Mucosa of gallbladder (tissue), 1 donor: ENCODE measurements around the gene PPARG. TPM values are rescaled to one million over a fixed set of nuclear protein-coding genes. Genes with fewer than 3 reads are reported as not detected.
"Not testable (repeated sequence)": the region's sequence is repeated elsewhere in the genome, so short reads cannot be mapped to it uniquely, and the experiment has no call there.

ENCODE experiments used
- DNase-seq: peaks from one replicate; pipeline ENCODE4 v3.0.0-alpha.2; 2020; ENCODE audit warnings: low spot score
- total RNA-seq: library from RNA; stranded (reverse); gene quantifications from one replicate; pipeline ENCODE4 v1.2.1, GENCODE V29; 2021
- donor health status: DM: no; HTN: no; CAD: no.

The PPARG gene
- 13.0 TPM for total RNA-seq

DNA sequence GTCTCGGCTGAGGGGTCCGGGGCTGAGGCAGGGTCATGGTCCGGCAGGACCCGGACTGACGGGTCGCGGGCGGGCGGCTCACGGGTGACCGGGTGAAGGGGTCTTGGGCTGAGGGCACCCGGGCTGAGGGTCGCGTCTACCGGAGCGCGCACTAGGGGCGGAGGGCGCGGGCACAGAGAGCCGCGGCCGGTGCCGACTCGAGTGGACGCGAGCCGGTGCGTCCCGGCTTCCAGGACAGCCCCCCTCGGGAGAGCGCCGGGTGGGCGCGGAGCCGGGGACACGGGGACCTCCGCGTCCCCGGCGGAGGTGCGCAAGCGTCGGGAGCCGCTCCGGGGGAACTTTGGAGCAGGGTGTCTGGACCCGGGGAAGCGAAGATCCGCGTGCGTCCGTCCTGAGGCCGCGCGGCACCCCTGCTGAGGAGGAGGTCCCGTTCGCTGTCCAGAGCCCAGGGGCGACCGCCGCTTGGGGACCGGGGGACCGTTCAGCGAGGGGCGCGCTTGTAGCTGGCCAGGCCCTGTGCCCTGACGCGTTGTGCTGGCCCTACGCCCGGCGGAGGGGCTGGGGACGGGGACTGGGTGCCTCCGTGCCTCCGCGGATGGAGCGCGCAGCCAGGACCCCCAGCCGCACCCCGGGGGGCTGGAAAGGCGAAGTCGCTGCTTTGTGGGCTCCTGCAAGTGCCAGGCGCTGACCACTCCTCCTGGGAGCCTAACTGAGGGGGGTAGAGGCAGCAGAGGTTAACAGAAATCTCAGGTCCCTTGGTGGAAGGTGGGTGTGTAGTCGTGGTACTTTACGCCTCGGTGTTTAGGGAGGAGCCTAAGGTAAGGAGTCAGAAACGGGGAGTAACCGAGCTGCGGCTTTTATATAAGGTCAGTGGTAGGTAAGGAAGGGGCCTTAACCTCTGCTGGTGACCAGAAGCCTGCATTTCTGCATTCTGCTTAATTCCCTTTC is at the start of gene PPARG:
PPARG (plus strand) TSS at position 889 of the 948 bp plus-strand sequence. CDS start 90,642 bp downstream, outside the sequence.
- DNase-seq, result no peak

DNA sequence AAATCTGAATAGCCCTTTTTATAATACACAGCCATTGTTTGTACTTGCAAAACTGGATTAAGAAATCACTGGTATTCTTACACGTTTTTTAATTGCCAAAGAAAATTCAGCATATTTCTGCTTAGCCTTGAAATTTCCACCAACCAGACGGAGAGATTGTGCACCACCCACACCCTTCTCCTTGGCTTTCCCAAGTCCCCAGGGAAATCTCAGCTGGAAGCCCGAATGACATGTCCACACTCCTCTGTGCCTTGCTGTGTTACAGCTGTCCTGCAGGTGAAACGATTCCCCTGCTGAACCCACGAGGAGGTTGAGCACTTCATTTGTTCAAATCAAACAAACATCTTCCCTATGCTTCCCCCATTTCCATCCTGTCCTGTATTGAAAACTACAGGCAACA is 49.6 kb upstream of the PPARG start:
- no peak for DNase-seq

DNA sequence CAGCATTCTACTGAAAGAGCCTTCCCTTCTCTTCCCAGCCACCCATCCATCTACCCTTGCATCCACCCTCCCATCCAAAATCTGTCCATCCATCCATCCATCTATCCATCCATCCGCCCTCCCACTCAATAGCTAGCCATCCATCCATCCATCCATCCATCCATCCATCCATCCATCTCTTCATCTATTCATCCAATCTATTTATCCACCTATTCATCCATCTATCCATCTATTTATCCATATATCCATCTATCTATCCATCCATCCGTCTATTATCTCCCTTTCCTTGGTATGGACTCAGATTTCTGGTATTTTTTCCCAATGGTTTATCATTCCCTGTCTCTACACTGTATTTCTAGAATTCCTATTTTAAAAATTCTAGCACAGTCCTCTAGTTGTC is 46.1 kb upstream of the PPARG start:
- DNase-seq, result no peak

DNA sequence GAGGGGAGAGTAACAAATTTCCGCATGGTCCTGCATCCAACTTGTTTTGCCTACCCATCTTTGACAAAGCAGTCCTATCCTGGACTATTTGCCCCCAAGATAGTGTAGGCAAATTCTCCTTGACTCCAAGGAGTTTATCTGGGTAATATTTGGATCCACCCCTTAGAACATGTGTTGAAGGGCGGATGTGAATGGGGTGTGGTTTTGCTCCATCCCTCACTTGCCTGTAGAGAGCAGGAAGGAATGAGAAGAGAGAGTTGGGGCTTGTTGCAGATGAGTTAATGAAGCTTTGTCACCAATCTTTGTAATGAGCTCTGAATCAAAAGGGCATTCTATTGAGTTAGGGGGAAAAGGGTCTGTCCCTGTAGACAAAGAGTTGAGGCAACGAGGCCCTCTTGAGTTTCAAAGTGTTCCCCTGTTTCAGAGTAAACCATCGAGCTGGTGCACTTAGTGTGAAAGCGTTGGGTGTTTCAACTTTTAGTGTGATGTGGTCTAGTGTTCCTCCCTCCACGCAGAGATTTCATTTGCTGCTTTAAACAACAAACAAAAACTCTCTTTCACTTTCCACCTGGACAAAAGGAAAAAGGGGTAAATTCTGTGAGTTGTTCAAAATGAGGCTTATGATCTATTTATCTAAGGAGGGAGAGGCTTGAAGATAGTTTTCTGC is 42.2 kb upstream of the PPARG start:
- DNase-seq, result no peak

DNA sequence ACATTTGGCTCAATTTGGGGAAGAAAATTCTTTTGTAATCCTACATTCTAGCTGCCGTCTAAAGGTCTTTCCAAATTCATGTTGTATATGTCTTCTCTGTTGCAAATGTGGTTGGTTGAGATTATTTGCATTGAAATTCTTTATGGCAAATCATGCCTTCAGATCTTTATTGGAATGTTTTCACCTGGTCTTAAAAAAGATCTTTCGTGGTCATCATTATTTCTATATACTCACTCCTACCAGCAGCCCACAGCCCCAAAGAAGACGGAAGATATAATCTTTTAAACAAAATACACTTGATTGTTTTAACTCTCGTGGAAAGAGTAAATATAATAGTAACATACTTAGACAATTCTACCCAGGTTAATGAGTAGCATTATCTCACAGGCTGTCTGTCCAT is 41.5 kb upstream of the PPARG start:
- no peak for DNase-seq

DNA sequence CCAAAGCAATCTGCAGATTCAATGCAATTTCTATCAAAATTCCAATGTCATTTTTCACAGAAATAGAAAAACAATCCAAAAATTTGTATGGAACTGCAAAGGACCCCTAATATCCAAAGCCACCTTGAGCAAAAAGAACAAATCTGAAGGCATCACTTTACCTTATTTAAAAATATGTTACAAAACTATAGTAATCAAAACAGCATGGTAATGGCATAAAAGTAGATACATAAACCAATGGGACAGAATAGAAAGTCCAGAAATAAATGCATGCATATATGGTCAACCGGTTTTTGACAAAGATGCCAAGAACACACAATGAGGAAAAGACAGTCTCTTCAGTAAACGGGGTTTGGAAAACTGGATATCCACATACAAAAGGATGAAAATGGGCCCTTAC is 39.4 kb upstream of the PPARG start:
- DNase-seq, result no peak

DNA sequence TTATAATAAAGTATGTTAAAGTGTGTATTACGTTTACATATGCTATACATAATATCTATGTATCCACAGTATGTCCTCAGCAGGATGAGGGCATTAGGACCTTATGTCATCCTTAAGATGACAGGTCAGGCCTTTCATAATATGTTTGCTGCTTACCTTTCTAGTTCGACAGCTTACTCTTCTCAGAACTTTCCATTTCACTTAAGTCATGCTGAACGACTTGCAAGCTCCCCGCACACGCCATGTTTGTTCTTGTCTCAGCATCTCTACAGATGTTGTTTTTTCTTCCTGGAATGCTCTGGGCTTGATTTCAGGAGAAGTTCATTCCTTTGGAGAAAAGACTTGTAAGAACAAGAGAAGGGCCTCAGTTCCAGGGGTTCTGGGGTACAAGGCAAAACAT is 36.0 kb upstream of the PPARG start:
- DNase-seq, result no peak

DNA sequence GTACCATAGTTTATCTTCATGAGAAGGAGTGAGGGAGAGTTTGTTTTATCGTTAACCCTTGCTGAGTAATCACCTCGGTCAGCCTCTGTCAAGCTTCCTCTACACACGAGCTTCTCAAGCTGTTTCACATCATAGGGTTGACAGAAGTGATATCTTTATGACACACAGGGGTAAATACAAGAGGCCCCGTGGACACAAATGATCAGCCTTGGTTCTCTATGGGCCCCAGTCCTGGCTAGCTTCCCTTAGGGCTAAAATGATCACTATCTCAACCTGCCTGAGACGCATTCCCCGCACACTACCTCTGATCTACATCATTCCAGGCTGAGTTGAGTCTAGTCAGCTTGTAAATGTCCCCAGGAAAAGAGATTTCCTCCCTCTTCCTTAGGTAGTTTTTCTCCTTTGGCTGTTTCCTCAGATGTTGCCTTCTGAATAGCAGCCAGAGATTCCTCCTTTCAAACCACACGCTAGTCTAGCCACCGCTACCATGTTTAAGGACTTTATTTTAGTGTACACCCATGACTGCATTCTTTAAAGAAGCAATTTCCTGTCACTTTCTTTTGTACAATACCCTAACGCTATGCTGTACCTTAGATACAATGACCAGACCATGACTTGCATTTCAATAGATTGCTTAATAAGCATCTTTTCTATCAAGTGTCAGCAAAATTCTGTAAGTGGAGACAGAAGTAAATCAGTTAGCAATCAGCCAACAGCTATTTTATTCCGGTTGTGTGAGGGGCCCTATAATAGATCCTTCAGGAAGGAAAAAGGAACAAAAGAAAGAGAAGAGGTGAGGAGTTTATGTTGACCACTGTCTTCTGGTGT is 35.1 kb upstream of the PPARG start:
- no peak for DNase-seq

DNA sequence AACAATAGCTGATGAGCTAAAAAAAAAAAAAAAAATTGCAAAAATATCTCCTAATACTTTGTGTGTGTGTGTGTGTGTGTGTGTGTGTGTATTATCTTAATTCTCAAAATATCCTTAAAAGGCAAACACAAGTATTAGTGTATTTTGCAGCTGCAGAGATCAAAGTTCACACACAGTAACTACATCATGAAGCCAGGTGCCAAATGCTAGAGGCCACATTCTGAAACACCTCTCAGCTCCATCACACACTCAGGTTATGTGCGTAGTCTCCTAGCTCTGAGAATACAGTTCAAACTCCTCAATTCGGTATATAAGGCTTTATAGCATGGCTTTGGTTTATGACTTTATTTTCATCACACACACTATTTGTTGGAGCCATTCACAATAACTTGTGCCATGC is 33.5 kb upstream of the PPARG start:
- no peak for DNase-seq

DNA sequence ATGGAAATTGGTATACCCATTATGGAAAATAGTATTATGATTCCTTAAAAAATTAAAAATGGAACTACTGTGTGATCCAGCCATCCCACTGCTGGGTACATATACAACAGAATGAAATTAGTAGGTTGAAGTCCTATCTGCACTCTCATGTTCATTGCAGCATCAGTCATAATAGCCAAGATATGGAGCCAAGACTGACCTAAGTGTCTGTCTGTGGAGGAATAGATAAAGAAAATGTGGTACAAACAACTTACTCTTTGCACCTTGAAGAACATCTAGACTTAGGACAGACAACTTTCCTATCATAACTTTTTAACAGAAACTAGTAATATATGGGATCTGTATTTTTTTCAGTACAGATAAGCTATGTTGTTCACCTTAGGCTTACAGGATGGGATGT is 30.0 kb upstream of the PPARG start:
- DNase-seq, result no peak

DNA sequence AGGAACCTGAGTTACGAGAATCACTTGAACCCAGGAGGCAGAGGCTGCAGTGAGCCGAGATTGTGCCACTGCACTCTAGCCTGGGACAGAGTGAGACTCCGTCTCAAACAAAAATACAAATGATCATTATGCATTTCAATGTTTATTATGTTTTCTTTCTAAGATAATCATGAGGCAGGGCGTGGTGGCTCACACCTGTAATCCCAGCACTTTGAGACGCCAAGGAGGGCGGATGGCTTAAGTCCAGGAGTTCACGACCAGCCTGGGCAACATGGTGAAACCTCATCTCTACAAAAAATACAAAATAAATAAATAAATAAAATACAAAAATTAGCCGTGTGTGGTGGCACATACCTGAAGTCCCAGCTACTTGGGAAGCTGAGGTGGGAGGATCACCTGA is 26.7 kb upstream of the PPARG start:
- DNase-seq, result not testable (repeated sequence)

DNA sequence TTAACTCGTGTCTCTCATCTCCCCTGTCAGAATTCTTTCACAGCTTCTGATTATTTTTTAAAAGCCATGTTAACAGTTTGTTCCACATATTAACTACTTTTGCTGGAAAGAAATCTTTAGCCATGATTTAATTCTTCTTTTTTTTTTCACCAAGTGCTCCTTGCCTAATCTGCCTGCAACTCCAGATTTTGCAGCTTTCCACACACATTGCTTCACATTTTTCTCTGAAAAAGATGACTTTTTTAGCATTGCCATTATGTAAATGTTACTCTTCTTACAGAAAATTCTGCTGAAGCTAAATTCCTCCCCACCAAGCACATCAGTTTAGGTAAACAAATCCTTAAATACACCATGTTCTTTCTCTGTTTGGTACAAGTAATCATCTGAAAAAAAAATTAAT is 23.4 kb upstream of the PPARG start:
- DNase-seq, result no peak

DNA sequence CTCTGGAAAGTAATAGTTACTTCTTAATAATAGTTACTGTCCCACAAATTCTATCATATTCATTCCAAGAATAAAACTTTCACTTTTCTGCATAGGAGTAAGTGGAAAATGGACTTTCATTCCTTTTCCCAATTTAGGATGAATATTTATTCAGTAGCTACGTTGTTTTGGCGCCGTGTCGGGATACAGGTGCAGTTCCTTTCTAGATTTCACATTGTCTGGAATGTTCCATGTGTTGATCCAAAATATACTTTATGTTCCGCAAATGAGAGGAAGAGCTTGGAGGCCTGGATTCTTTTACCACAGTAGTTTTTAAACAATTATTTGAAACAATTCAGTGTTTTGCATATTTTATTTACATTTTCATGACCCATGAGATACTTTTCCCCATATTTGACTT is 22.8 kb upstream of the PPARG start:
- no peak for DNase-seq

DNA sequence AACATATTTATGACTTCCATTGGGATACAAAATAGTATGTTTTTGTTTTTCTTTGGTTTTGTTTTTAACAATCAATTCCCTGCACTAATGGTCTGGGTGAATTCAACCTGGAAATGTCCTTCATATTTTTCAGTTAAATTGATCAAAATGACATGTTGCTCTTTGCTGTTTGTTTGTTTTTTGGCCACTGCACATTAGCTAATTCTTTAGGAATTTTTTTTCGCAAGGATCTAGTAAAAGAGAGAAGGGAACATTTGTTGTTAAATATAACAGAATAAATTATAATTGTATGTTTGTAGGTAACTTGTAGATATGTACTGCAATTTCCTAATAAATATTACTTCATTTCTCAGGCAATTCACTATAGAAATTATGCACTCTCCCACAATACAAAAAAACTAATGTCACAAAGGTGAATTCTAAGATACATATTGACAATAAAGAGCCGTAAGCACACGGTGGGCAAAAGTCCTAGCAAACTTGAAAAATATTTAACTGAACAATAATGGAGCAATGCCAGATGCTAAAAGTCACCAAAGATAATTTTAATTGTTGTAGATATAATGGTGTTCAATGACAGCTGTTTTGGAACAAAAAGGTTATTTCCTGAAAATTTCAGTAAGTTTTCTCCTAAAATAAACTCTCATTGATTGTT is 21.4 kb upstream of the PPARG start:
- no peak for DNase-seq

DNA sequence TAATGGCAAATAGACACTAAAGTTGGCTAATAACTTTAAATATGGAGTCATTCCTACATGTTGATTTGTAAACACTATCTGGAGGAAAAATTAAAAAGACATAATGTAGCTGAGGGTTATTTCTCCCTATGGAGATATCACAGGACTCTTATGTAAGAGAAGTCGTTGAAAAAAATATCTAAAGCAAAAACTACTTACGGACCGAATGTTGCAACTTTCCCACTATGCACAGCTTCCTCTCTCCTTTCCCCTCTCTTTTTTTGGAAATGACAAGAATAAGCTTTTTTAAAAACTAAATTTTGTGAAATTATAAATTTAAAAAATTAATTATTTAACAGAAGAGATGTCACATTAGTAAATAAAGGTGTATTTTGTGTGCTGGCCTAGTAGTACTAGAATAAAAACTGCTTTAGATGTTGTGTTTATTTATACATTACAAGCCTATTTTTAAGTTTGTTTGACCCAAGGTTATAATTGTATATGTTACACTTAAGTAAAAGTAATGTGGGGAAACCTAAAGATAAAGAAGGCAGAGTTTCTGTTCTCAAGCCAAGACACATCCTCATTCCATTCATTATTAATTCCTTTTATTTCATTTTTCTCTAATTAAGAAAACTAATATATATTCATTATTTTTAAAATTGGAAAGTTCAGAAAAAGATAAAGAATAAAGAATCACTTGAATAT is 20.7 kb upstream of the PPARG start:
- no peak for DNase-seq

DNA sequence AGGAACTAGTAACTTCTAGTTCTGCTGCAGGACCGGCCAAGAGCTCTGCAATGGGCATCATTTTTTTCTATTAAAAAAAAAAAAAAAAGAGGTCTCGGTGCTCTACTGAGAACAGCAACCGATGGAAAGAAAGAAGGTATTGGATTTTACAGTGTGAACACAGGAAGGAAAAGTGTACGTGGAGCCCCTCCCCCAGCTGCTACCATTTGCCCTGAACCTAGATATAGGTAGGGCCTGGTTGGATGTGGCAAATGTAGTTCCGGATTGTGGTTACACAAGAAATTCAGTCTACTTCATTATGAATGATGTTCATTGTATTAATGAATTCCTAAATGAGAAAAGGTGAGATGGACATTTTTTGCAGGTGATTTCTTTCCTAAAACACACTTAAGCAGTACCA is 17.9 kb upstream of the PPARG start:
- DNase-seq, result no peak

DNA sequence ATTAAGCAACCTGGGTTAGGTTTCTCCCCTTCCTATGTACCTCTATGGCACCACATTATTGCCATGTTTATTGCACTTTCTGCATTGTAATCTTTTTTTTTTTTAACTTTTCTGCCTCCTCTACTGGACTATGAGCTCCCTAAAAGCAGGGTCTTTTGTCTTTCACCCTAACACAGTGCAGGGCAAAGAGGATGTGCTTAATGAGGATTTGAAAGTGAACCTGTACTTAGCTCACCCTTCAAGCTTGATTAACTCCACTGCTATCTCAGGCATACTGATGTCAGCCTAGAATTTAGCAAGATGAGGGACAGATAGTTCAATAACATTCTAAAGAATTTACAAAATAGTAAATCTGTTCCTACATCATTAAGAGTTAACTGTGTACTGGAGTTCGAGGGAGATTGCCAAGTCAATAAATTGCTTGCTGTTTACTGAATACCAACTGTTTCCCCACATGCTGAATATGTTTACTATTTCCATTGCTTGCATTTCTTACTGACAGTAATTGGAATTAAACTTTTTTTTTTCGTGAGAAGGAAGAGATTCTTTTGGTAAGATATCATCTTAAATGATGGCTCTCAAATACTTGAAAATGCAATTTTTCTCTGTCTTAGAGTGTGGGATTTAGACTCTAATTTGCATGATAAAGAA is 15.7 kb upstream of the PPARG start:
- no peak for DNase-seq

DNA sequence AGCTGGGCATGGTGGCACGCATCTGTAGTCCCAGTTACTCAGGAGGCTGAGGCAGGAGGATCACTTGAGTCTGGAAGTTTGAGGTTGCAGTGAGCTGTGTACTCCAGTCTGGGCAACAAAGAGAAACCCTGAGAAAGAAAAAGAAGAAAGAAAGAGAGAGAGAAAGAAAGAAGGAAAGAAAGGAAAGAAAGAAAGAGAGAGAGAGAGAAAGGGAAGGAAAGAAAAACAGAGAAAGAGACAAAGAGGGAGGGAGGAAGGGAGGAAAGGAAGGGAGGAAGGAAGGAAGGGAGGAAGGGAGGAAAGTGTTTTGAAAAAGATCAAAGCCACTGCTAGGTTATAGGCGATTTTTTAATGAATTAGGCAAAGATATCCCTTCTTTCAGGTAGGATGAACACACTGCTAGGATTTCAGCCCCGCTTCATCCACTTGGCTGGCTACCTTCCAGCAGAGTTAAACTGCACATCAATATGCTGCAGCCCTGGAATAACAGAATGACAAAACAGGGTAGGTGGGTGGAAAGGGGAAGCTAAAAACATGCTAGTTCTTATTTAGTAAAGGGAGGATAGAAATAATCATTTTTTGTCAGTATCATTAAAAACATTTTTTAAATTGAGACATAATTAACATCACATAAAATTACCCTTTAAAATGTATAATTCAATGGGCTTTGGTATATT is 12.8 kb upstream of the PPARG start:
- no peak for DNase-seq

DNA sequence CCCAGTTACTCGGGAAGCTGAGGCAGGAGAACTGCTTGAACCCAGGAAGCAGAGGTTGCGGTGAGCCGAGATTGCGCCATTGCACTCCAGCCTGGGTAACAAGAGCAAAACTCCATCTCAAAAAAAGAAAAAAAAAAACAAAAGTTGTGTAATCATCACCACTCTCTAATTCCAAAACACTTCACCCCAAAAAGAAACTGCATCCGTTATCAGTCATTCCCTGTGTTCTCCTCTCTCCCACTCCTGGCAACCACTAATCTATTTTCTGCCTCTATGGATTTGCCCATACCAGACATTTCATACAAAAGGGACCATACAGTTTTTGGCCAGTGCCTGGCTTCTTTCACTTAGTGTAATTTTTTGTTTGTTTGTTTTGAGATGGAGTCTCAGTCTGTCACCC is 12.0 kb upstream of the PPARG start:
- DNase-seq, result not testable (repeated sequence)

DNA sequence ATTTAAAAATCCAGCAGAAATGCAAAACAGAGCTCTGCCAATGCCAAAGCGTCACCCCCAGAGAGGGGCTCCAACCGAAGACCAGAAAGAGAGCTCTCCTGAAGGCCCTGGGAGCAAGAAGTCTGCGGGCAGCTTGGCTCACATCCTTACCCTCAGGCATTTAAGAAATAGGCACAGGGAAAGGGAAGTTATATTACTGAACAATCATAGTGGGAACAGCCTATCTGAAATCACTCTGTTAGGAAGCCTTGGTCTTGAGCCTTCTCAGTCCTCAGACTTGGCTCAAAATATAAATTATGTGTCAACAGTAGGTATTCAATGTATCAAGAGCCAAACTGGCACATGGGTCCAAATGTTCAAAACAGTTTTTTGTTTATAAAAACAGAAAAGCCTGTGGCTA is 10.3 kb upstream of the PPARG start:
- no peak for DNase-seq
